Muscle of back (tissue), 13 donors: ENCODE data around the gene TRMT10B. TPM values are rescaled to one million over a fixed set of nuclear protein-coding genes. Genes with fewer than 3 reads are reported as not detected.
A peak's percentile ranks its signal among the peaks of the same experiment; 100 is the strongest.

Experiments
- DNase-seq, 3 donors: peaks; one replicate each; pipeline versions ENCODE4 v3.0.0 to v3.0.0-alpha.2; 2013
- long read RNA-seq, 9 donors: transcript quantifications; one replicate each; lab custom pipeline, GENCODE V29; 2026
- polyA plus RNA-seq, 10 donors: library from polyadenylated mRNA; unstranded; fragments of 120-200 nt; gene quantifications; one replicate each; pipeline ENCODE4 v1.2.1, GENCODE V29; 2013; ENCODE audit not compliant: insufficient read length in 10 of 10

TRMT10B gene, protein sequence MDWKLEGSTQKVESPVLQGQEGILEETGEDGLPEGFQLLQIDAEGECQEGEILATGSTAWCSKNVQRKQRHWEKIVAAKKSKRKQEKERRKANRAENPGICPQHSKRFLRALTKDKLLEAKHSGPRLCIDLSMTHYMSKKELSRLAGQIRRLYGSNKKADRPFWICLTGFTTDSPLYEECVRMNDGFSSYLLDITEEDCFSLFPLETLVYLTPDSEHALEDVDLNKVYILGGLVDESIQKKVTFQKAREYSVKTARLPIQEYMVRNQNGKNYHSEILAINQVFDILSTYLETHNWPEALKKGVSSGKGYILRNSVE
- polyA plus RNA-seq: 10 to 100 TPM in 4 of 10 donors, 1 to 10 TPM in 6; 6.3 to 15.4 (median 9.1) TPM
- long read RNA-seq, donor 1, partial matches to known transcripts: 0 of 1 reads
- long read RNA-seq, donor 1, other reads (novel, unspliced or antisense): 0 of 1 reads
- long read RNA-seq, donor 2, partial matches to known transcripts: 0 of 3 reads
- long read RNA-seq, donor 2, other reads (novel, unspliced or antisense): 0 of 3 reads
- long read RNA-seq, donor 3: 0 reads
- long read RNA-seq, donor 4, partial matches to known transcripts: 0 of 8 reads
- long read RNA-seq, donor 4, other reads (novel, unspliced or antisense): 8 of 8 reads
- long read RNA-seq, donor 5, partial matches to known transcripts: 13 of 38 reads
- long read RNA-seq, donor 5, other reads (novel, unspliced or antisense): 25 of 38 reads
- long read RNA-seq, donor 6, partial matches to known transcripts: 0 of 27 reads
- long read RNA-seq, donor 6, other reads (novel, unspliced or antisense): 25 of 27 reads
- long read RNA-seq, donor 7, partial matches to known transcripts: 0 of 1 reads
- long read RNA-seq, donor 7, other reads (novel, unspliced or antisense): 0 of 1 reads
- long read RNA-seq, donor 8, partial matches to known transcripts: 0 of 2 reads
- long read RNA-seq, donor 8, other reads (novel, unspliced or antisense): 0 of 2 reads
- long read RNA-seq, donor 9: 0 reads

DNA sequence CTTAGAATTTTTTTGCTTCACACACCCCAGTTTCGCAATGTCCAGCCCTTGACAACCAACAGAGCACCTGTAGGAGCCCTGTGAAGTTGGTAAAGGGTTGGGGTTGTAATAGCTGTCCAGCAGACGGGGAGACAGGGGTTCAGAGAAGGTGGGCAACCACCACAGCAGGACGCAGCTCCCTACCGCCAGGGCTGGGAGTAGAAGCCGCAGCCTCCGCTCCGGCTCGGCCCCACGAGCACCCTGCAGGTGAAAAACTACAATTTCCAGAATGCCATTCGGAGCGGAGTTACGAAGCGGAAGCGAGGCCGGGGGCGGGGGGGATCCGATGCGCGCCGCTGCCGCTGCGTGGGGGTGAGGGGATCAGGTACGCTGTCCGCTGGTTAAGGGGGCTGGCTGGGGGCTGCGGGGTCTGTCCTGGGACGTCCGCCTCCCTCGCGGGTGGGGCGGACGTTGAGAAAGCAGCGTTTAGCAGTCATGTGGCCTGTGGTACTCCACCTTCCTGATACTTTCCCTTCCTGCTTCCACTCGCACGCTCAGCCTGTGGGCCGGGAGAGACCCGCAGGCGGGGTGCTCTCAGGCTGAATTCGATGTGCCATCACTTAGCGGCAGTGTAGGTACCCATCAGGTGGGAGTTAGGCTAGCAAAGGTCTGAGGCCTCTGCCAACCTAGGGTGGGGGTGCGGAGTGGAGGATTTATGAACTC, at the start of gene TRMT10B:
TRMT10B (plus strand) TSS at position 317 of the 702 bp plus-strand sequence. CDS start 8,127 bp downstream, outside the sequence.
- peak; percentile 59 to 93 (median 77) for DNase-seq

DNA sequence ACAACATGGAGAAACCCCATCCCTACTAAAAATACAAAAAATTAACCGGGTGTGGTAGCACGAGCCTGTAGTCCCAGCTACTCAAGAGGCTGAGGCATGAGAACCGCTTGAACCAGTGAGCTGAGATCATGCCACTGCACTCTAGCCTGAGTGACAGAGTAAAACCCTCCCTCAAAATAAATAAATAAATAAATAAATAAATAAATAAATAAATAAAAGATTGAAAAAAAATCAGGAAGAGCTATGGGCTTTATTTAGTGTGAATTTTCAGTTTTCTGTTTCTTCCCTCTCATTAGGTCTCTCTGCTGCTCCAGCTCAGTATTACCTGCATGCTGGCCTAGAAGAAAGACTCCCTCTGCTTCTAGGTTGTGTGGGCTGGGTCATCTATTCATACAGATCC, 47.8 kb upstream of the TRMT10B start:
- no peak for DNase-seq

DNA sequence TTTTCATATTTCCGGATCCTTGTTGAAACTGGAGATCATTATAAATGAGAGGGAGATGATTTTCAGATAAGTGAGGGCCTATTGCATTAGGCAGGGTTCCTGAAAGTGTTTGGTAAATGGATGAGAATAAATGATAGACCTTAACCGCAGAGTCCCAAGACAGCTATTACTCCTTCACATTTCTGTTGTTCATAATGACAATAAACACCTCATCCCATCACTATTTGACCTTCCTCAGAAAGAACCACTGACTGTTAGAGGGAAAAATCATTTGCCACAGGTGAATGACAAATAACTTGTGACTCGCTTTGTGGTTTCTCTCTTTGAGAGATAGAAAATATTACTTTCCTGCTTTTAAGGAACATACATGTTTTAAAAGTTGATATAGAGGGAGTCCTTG, 47.3 kb upstream of the TRMT10B start:
- DNase-seq: peak in 1 of 3 donors; percentile 13

DNA sequence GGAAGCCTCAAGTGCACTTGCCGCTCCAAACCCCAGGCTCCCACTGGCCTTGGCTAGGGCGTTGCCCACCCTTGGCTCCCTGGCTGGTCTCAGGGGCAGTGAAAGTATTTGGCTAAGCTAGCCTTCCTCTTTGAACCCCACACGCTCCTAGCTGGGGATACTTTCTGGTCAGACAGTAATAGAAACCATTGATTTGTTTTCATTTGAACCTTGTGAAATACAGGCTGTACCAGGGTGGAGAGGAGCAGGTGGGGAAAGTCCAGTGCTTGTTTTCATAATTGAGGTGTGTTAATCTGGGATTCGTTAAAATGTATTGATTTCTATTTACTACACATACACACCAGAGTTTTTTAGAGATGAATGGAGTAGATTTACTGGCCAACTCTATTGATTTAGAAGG, 45.9 kb upstream of the TRMT10B start:
- DNase-seq: no peak

DNA sequence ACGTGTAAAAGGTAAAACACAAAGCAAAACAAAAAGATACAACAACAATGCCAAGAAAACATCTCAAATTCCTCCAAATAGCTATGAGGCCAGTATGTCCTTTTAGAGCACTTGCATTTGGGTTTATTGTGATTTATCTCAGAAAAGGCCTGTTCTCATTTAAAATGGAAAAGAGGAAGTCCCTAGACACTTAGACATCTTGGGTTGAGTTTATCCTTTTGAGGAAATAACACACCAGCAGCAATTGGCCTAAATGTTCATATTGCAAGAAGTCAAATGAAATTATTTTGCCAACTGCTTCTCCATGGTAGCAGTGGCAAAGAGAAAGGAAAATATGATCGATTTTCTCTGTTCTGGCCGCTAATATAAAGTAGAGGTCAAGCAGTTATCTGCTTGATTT, 43.6 kb upstream of the TRMT10B start:
- no peak for DNase-seq

DNA sequence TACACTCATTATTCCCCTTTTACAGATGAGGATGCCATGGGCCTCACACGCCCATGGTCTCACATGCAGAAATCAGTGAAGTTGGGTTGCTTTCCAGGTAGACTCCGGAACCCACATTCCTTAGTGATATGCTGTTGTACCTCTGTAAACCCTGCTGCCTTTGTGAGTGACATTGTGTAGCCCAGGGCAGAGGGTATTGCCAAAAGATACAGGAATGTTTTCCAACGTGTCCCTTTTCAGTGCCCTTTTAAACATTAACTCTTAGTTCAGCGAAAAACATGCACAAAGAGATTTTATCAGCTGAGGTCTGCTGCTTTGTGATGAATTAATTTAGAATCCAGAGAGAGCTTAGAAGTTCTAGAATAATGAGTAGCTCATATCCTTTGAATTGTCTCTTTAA, 38.3 kb upstream of the TRMT10B start:
- DNase-seq: no peak

DNA sequence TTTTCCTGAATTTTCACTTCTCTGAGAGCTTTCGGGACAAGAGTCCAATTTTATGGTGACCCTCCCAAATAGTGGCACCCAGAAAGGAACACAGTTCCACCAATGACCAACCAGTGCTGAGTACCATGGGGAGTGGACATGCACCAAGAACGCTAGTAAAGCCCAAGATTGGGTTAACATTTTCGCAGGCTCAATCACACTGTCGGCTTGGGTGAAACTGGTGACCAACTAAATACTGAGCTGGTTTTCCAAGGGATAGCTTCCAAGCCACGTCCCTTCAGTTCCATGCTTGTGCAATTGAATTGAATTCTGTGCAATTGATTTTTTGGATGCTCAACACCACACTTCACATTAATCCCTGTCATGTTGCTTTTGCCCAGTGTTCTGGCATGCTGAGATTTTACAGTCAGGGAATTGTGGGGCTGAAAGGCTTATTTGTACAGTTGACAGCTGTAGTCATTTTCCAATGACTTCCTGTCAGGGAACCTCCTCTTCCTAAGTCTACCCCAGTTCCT, 37.6 kb upstream of the TRMT10B start:
- DNase-seq: no peak

DNA sequence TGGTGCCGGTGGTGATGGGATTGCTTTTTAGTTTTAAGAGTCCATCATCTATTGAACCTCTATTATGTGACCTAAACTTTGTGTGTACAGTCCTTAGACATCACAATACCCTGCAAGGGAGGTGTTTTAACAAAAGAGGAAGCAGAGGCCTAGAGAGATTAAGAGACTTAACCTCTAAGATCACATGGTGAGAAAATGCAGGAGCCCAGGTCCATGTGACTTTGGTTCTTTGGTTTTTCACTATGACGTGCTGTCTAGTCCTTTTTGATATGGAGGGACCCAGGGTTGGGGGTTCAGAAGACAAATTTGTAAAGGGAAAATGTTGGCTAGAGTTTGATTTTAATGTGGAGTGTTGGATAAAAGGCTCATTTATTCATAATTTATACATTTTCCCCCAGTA, 34.1 kb upstream of the TRMT10B start:
- no peak for DNase-seq

DNA sequence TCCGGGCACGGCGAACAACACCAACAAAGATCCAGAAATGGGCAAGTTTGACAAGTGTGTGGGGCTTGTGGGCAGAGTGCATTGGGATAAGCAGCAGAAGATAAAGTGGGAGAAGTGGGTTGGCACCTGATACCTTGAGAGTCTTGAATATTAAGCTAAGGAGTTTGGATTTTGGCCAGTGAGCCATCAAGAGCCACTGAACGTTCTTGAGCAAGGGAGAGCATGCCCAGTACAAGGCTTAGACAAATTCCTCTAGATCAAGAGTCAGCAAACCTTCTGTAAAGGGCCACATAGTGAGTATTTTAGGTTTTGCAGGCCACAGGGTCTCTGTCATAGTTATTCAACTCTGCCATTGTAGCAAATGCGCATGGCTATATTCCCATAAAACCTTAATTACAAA, 26.6 kb upstream of the TRMT10B start:
- DNase-seq: no peak

DNA sequence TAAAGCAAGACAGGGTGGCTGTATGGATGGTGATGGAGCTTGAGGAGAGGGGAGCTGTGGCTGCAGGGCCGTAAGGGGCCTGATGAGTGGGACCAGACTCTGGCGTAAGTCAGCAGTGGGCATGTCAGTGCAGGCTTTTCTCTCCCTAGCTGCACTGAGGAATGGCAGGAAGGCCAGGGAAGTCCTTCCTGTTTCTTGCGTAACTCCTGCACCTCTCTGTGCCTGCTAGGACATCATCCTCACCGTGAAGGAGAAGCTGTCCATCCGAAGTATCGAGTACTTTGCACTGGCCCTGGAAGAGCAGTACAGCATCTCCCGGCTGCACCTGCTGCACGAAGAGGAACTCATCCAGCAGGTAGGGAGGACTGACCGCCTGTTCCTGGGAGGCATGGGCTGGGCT, 24.1 kb upstream of the TRMT10B start:
- DNase-seq: no peak

DNA sequence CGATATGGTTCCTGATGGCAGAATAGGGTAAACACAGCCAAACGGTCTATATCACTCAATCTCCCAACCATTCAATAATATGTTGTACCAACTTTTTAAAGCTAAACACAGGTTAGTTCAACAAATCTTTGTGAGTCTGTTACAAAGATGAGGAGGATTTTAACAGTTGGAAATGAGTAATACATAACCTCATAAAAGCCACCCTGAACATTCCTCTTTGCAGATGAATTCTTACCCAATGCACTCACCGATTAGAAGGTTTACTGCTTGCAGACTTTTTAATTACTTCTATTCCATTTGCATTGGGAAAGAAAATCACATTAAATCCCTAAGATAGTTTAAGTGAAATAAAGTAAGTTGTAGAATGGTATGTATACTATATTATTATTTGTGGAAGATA, 23.3 kb upstream of the TRMT10B start:
- no peak for DNase-seq

DNA sequence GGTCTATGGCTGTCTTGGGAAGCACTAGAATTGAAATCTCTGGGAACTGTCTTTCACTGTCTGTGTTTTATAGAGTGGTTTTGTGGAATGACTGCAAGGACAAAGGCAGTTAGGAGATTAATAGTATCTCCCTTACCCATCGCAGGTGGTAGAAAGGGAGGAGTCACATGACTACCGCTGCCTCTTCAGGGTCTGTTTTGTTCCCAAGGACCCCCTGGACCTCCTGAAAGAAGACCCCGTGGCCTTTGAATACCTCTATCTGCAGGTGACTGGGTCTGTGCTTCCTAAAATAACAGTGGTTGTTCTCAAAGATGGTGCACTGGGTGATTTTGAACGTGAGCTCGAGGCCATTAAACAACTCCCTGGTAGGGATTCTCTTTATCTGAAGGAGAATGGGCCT, 22.8 kb upstream of the TRMT10B start:
- DNase-seq: no peak

DNA sequence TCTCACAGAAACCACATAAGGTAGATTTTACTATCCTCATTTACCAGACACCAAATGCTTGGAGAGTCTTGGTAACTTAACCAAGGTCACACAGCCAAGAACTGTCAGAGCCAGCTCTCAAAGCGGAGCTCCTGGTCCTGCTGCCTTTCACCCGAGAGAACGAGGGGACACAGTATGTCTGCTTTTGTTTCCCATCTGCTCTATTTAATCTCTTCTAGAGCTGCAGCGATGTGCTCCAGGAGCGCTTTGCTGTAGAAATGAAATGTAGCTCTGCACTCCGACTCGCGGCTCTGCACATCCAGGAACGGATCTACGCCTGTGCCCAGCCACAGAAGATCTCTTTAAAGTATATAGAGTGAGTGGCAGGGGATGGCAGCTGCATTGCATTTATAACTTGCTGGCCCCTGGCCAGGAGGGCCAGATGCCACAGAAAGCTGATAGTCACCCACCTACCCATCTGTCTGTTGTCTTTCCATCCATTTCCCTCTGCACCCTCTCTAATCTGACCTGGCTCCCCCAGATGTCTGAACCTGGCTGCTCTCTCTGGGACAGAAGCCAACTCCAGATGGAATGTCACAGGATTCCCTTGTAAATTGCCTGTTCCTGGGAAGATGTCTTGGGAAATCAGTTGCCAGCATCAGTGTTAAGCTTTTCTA, 21.4 kb upstream of the TRMT10B start:
- DNase-seq: peak; percentile 25 to 51 (median 30)

DNA sequence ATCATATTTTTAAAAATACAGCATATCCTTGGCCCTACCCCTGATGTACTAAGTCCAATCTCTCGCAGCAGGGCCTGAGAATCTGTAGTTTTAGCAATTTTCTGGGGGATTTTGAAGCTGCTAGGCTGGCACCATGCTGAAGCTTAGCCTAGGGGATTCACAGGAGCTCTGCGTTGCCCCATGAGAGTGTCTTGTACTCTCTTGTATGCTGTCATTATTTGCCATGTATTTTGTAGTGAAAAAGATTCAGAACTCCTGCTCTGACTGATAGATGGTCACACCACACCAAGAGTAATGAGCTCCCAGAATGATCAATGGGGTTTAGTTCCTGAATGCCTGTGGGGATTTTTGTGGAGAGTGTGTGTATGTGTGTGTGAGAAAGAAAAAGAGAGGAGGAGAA, 20.7 kb upstream of the TRMT10B start:
- DNase-seq: no peak

DNA sequence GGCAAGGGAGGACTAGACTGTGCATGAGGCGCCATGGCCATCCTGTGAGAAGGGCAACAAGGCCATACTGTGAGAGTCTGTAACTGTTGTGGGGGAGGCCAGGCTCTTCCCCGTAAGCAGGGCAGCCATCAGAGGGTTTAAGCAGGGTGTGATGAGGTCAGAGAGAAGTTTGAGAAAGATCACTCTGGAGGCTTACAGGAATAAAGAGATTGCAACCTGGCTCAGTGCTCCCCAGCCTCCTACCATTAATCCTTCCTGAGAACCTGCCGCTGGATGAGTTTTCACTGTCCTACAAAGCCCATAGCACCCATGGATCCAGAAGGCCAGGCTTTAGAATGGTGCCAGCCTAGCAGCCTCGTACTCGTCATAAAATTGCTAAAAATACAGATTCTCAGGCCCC, 14.4 kb upstream of the TRMT10B start:
- no peak for DNase-seq

DNA sequence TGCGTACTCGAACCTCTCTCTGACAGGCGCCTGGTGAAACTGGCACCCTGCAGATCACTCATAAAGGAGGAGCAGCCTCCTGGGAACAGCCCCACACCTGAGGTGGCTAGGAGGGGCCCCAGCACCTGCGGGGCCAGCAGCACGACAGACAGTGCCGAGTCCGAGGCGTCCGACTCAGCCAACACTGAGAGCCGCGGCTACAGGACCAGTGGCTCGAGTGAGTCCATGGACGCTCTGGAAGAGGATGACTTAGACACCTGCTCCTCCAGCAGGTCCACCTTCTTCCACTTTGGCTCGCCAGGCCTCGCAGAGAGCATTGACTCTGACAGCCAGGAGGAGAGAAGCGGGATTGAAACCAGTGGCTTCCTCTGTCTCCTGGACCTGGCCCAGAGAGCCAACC, 13.5 kb upstream of the TRMT10B start:
- DNase-seq: no peak

DNA sequence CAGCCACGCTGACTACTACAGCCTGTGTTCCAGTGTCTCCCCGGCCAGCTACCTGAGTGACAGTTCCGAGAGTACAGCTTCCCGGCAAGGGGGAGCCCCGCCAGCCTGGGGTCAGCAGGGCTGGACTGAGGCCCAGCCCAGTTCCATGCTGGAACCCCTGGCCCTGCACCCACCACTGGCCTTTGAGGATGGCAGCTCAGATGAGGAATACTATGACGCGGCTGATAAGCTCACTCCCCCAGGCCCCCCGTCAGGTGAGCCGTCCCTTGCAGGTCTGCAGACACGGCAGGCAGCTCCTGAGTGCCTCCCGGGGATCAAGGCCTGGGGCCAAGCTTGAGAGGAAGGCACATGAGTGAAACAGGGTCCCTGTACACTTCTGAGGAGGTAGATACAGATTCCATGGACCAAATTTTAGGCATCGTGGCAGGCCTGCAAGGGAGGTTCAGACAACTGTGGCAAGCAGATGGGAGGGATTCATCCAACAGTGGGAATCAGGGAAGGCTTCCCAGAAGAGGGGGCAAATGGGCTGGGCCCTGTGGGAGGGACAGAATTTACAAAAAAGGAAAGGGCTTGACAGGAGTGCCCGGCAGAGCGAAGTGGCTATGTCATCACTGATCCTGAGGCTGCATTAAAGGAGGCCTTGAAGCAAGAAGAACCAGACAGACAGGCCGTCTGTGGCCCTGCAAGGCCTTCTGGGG, 12.8 kb upstream of the TRMT10B start:
- no peak for DNase-seq

DNA sequence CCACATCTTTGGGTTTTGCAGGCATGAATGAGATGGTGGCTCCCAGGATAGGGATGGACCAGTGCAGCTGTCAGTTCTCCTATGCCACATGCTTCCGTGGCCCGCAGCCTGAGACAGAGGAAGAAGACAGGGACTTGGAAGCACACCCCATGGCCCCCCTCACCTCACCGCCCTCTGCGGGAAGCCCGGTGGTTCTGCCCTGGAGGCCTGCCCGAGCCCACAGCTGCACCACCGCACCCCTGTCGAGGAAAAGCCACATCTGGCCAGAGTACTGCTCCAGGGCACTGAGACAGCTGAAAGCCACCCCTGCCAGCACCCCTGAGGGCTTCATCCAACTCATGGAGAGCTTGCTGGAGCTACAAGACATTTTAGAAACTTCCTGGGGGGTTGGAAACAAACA, 7.6 kb upstream of the TRMT10B start:
- peak in 1 of 3 donors; percentile 59 for DNase-seq

DNA sequence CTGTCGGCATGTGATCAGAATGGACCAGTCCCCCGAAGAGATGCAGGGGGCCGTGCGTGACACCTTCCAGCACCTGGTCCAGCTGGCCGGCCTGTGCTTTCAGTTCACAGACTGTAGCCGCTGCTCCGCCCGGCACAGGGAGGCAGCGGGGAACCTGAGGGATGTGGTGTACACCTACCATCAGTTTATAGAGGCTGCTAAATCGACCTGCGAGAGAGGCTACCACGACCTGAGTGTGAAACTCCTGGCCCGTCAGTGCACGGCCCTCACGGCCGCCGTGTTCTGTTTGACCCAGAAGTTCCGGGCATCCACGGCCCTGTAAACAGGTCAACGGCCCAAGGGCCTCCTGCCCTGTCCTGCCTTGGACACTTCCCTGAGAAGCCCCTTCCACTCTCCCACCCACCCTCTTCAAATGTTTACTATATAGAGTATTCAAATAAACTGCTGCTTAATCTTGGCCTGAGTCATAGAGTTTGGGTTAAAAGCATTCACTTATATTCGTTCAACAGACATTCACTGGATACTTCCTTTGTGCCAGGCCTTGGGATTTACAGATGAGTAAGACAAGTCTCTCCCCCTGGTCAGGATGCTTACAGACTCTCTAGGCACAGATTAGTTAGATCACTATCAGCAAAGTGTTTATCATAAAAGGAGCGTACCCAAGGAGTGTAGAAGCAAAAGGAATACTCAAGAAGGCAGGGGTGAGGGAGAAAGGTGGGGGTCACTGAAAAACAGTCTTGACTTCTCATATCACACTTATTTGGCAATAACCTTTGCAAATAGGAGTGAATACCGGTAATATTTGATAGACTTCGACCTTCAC, 6.9 kb upstream of the TRMT10B start:
- DNase-seq: no peak
